Heart left ventricle (tissue), 16 donors: ENCODE measurements around the gene SIN3B. TPM values are rescaled to one million over a fixed set of nuclear protein-coding genes. Genes with fewer than 3 reads are reported as not detected.

Experiments used
- ATAC-seq, 4 donors: fragments of 200-7000 bp; cut with Tn5 transposase; one replicate each; pipeline ENCODE4 v1.9.1; 2020 to 2022; ENCODE audit warnings: moderate library complexity in 4 of 4, mild to moderate bottlenecking in 3 of 4, moderate number of reproducible peaks in 1 of 4
- DNase-seq, 5 donors: peaks; one replicate each; pipeline ENCODE4 v3.0.0-alpha.2; 2020
- H3K27ac ChIP-seq, 12 donors: fragments of 200-600 bp; sonication (generic) in 4 of 12; one replicate each; pipeline versions ENCODE4 v1.5.0 to v1.8.0; 2016 to 2022; ENCODE audit warnings: mild to moderate bottlenecking in 2 of 12
- H3K27me3 ChIP-seq, 9 donors: fragments of 200-600 bp; sonication (generic) in 2 of 9; one replicate each; pipeline versions ENCODE4 v1.5.1 to v1.8.0; 2016 to 2022; ENCODE audit warnings: mild to moderate bottlenecking in 3 of 9
- H3K36me3 ChIP-seq, 9 donors: fragments of 200-600 bp; sonication (generic) in 2 of 9; one replicate each; pipeline versions ENCODE4 v1.5.0 to v1.8.0; 2018 to 2022; ENCODE audit warnings: mild to moderate bottlenecking in 2 of 9
- H3K4me1 ChIP-seq, 12 donors: fragments of 200-600 bp; sonication (generic) in 4 of 12; one replicate each; pipeline versions ENCODE4 v1.5.0 to v1.8.0; 2016 to 2022; ENCODE audit warnings: mild to moderate bottlenecking in 3 of 12
- H3K4me3 ChIP-seq, 12 donors: fragments of 200-600 bp; sonication (generic) in 4 of 12; one replicate each; pipeline versions ENCODE4 v1.5.0 to v1.8.0; 2017 to 2022; ENCODE audit warnings: mild to moderate bottlenecking in 9 of 12, moderate library complexity in 4 of 12
- H3K9me3 ChIP-seq, 12 donors: fragments of 200-600 bp; sonication (generic) in 4 of 12; one replicate each; pipeline versions ENCODE4 v1.5.0 to v1.8.0; 2016 to 2022; ENCODE audit warnings: mild to moderate bottlenecking in 1 of 12
- POLR2A ChIP-seq, 2 donors: fragments of 450-650 bp; IDR thresholded peaks; one replicate each; pipeline ENCODE4 v1.6.1; 2017; ENCODE audit warnings: antibody characterized with exemption in 2 of 2, mild to moderate bottlenecking in 2 of 2, moderate library complexity in 2 of 2
- WGBS, 4 donors: extraction: QIAGEN DNeasy Blood & Tissue Kit in 2 of 4; methylation state at CpG; one replicate each; pipeline versions ENCODE4 v1.1.5 to v1.1.7; 2013 to 2018; 5-methylcytosine and 5-hydroxymethylcytosine counted together
- intact Hi-C, 10 donors: fragments of 100-400 bp; cut with DNase I; formaldehyde crosslinking; loops; one replicate each; pipeline versions ENCODE4 v1.11.1 to v1.14.2; 2022
- polyA plus RNA-seq, 2 donors: library from polyadenylated mRNA; stranded (reverse); fragments of 200-250 nt; gene quantifications; one replicate each; pipeline ENCODE4 v1.2.3, GENCODE V29; 2013
- total RNA-seq, 9 donors: library from RNA; depleted of rRNA in 2 of 9; stranded (reverse); fragments of >200 nt in 2 of 9; fragmentation: NEBNext Ultra II Directional in 3 of 9; extraction: Animal tissue kit (Norgen Biotek cat#: 25700) in 3 of 9; gene quantifications; one replicate each; pipeline versions ENCODE4 v1.1.0 to v1.2.4, GENCODE V29; 2016 to 2023
- TF ChIP-seq, protein P1 (sequence below), 12 donors: fragments of 200-600 bp; sonication (generic) in 4 of 12; IDR thresholded peaks; one replicate each; pipeline versions ENCODE4 v1.5.0 to v1.8.0; 2018 to 2022; ENCODE audit warnings: antibody characterized with exemption in 12 of 12, mild to moderate bottlenecking in 5 of 12
- donor health status: ischemic (EF 13 %, LVEDD 7.1; RV severe dilation, severe dysfunction).
- donor health status: healthy with polysubstance abuse.
- donor health status: DM: no; HTN: yes; CAD: no.
- donor health status: DM: no; HTN: no; CAD: no.
- donor health status: ischemic (EF 25% LVEDD 6.9; RV normal size, moderate dysfunction).
- donor health status: ischemic (EF 25% LVEDD 5.7; RV mildly dilated, moderate dysfunction).
- donor health status: healthy.
- donor health status: DM: yes; HTN: yes; CAD: no.
- donor health status: ischemic (EF 35%, LVEDD 5.7; RV mildly dilated, moderate dysfunction).
- donor health status: nonischemic (EF 11% LVEDD 7.7; RV severe dilation, severe dysfunction).
- donor health status: DM: yes; HTN: yes; CAD: no.
- donor health status: PGD.
- donor health status: ischemic (EF 29% LVEDD 5.4; RV normal size, mild dysfunction).
- donor health status: nonischemic (EF 23%, LVEDD 6.1; RV moderate dilation, normal function).

The SIN3B gene
- total and polyA plus RNA-seq, 11 donors: 15.2 to 36.6 (median 24.6) TPM

GRCh38 chr19:16814526-16815100 lies 14.6 kb upstream of the SIN3B start:
- Histone ChIP-seq H3K4me1 (no peaks in the 10 kb centered on the region), H3K27ac (no peak overlapping the region), H3K27me3 (peaks cover 0 to 4% (median 0%) of the 10 kb centered on the region in 9 donors), H3K4me3 (no peak overlapping the region), H3K36me3 (no peaks in the 10 kb centered on the region), H3K9me3 (peaks cover 0 to 45% (median 25%) of the 10 kb centered on the region in 12 donors)
- no peak for DNase-seq
- intact Hi-C loops: loop anchor here in 1 of 10 donors (5.0 kb wide), 1 partner anchor 42 kb away; no protein-coding TSS in a partner anchor
- 11 to 32% (median 18%) methylated on average over 1 of the region's 1 CpG for WGBS, 4 donors
- no peak for TF ChIP-seq POLR2A (IDR thresholded peaks at IDR 0.05)
- TF ChIP-seq, protein P1, sequence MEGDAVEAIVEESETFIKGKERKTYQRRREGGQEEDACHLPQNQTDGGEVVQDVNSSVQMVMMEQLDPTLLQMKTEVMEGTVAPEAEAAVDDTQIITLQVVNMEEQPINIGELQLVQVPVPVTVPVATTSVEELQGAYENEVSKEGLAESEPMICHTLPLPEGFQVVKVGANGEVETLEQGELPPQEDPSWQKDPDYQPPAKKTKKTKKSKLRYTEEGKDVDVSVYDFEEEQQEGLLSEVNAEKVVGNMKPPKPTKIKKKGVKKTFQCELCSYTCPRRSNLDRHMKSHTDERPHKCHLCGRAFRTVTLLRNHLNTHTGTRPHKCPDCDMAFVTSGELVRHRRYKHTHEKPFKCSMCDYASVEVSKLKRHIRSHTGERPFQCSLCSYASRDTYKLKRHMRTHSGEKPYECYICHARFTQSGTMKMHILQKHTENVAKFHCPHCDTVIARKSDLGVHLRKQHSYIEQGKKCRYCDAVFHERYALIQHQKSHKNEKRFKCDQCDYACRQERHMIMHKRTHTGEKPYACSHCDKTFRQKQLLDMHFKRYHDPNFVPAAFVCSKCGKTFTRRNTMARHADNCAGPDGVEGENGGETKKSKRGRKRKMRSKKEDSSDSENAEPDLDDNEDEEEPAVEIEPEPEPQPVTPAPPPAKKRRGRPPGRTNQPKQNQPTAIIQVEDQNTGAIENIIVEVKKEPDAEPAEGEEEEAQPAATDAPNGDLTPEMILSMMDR (IDR thresholded peaks at IDR 0.05): no peak
- ATAC-seq: no peak

DNA sequence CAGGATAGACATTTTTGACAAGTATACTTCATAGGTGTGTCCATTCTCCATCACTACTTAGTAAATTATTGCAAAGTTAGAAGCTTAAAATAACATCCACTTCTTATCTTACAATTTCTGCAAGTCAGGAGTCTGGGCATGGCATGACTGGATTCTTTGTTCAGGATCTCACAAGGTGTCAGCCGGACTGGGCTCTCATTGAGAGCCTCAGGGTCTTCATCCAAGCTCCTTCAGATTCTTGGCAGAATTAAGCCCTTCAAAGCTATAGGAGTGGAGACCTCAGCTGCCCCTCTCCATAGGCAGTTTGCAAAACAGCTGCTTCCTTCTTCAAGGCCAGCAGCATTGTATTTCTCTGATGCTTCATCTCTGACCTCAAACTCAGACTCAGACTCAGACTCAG lies 9.1 kb upstream of the SIN3B start:
- intact Hi-C loops: no loop called here
- Histone ChIP-seq H3K4me3 (no peak overlapping the region), H3K27me3 (no peaks in the 10 kb centered on the region), H3K4me1 (peaks cover 0 to 8% (median 4%) of the 10 kb centered on the region in 12 donors), H3K27ac (no peak overlapping the region), H3K9me3 (peaks cover 0 to 20% (median 8%) of the 10 kb centered on the region in 12 donors), H3K36me3 (no peaks in the 10 kb centered on the region)
- DNase-seq: no peak
- WGBS, 4 donors: 55 to 60% (median 58%) methylated on average over 1 of the region's 1 CpG
- TF ChIP-seq, protein P1 (IDR thresholded peaks at IDR 0.05): no peak
- TF ChIP-seq POLR2A (IDR thresholded peaks at IDR 0.05): no peak
- ATAC-seq: no peak

DNA sequence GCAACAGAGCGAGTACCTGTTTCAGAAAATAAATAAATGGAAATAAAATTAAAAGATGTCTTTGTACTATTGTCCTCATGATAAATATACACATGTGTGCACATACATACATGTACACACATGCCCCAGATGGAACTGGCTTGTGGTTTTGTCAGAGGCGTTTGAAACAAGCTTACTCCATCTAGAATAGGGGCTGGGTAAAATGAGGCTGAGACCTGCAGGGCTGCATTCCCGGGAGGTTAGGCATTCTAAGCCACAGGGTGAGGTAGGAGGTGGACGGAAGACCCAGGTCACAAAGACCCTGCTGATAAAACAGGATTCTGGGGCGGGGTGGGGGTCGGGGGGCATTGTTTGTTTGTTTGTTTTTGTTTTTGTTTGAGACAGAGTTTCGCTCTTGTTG lies 8.1 kb upstream of the SIN3B start:
- Histone ChIP-seq H3K9me3 (peaks cover 0 to 10% (median 0%) of the 10 kb centered on the region in 12 donors), H3K27me3 (no peaks in the 10 kb centered on the region), H3K36me3 (no peaks in the 10 kb centered on the region), H3K4me3 (no peak overlapping the region), H3K27ac (no peak overlapping the region), H3K4me1 (peaks cover 0 to 18% (median 14%) of the 10 kb centered on the region in 12 donors)
- TF ChIP-seq, protein P1 (IDR thresholded peaks at IDR 0.05): no peak
- TF ChIP-seq POLR2A (IDR thresholded peaks at IDR 0.05): no peak
- intact Hi-C loops: no loop called here
- WGBS, 4 donors: 79 to 88% (median 87%) methylated on average over 7 of the region's 7 CpGs
- ATAC-seq (no peak), DNase-seq (no peak)

DNA sequence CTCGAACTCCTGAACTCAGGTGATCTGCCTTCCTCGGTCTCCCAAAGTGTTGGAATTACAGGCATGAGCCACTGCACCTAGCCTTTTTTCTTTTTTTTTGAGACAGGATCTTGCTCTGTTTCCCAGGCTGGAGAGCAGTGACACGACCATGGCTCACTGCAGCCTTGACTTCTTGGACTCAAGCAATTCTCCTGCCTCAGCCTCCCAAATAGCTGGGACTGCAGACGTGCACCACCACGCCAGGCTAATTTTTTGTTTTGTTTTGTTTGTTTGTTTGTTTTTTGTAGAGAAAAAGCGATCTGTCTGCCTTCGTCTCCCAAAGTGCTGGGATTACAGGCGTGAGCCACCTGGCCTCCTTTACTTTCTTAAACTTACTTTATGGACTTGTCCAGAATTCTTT lies 6.5 kb upstream of the SIN3B start:
- WGBS, 4 donors: 93 to 95% (median 94%) methylated on average over 8 of the region's 8 CpGs
- no peak for TF ChIP-seq POLR2A (IDR thresholded peaks at IDR 0.05)
- TF ChIP-seq, protein P1 (IDR thresholded peaks at IDR 0.05): no peak
- no peak for ATAC-seq
- H3K4me1 ChIP-seq: peaks cover 0 to 19% (median 14%) of the 10 kb centered on the region in 12 donors
- intact Hi-C loops: no loop called here
- no peak overlapping the region for H3K27ac ChIP-seq
- H3K27me3 ChIP-seq: no peaks in the 10 kb centered on the region
- no peak for DNase-seq
- H3K9me3 ChIP-seq: no peaks in the 10 kb centered on the region
- no peak overlapping the region for H3K4me3 ChIP-seq
- H3K36me3 ChIP-seq: no peaks in the 10 kb centered on the region
